Measurements from ENCODE around the gene DDX25.

Gene DDX25

DNA sequence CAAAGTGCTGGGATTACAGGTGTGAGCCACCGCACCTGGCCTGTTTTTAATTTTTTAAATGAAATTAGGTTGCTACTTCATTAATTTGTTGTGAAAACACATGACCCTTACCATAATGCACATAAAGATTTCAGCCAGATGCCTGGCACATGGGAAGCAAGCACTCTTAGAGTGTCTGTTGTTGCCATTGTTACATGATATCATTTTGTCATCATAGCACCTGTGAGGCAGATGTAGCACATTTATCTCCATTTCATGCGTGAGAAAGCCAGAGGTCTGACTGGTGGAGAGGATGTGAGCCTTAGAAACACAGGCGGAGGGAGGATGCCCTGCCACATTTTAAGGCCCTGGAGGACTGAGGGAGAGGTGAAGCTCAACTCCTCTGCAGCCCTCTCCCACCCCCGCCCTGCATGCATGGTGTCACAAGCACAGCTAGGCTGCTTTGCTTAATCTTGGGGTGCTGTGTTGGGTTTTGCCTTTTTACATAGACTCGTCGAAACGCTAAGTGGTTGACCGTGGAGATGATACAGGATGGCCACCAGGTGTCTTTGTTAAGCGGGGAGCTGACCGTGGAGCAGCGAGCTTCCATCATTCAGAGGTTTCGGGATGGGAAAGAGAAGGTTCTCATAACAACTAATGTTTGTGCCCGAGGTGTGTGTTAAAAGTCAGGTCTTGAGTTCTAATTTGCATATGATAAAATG lies 14.0 kb downstream of the DDX25 start:
- H3K4me2 ChIP-seq (ENCODE audit: low read length): no peak overlapping the region
- TF ChIP-seq CTCF (IDR thresholded peaks at IDR 0.05; ENCODE audit: low read depth, low read length, poor library complexity, severe bottlenecking): no peak
- no peak for TF ChIP-seq EZH2phosphoT487 (IDR thresholded peaks at IDR 0.05; ENCODE audit: borderline replicate concordance, low read length)

GRCh38 chr11:125921042-125921441 lies 16.7 kb downstream of the DDX25 start:
- Histone ChIP-seq H3K36me3 (ENCODE audit: control insufficient read depth, low read length) (no peaks in the 10 kb centered on the region), H3K4me3 (ENCODE audit: low read length) (no peak overlapping the region), H3K4me2 (ENCODE audit: low read length) (no peak overlapping the region), H3K27me3 (ENCODE audit: control insufficient read depth, low read length) (peaks cover 31% of the 10 kb centered on the region), H3K79me2 (ENCODE audit: control insufficient read depth, low read length) (no peaks in the 10 kb centered on the region), H3K27ac (ENCODE audit: low read depth, low read length) (no peak overlapping the region), H3K4me1 (ENCODE audit: control insufficient read depth, low read length) (no peaks in the 10 kb centered on the region), H3K9me3 (ENCODE audit: control insufficient read depth, insufficient read depth, low read length) (no peaks in the 10 kb centered on the region), H4K20me1 (ENCODE audit: control insufficient read depth, insufficient read depth, low read depth, low read length) (no peaks in the 10 kb centered on the region), H3F3A (ENCODE audit: control insufficient read depth, insufficient read depth) (no peaks in the 10 kb centered on the region), H3K9me2 (replicated peaks; ENCODE audit: control insufficient read depth, low read length) (no peaks in the 10 kb centered on the region)
- TF ChIP-seq CTCF (IDR thresholded peaks at IDR 0.05; ENCODE audit: low read depth, low read length, poor library complexity, severe bottlenecking) (no peak), EZH2phosphoT487 (IDR thresholded peaks at IDR 0.05; ENCODE audit: borderline replicate concordance, low read length) (no peak)

More for the DNA sequence above, 14.0 kb downstream of the DDX25 start:
- no peaks in the 10 kb centered on the region for H3F3A ChIP-seq (ENCODE audit: control insufficient read depth, insufficient read depth)
- no peaks in the 10 kb centered on the region for H3K9me3 ChIP-seq (ENCODE audit: control insufficient read depth, insufficient read depth, low read length)
- no peak overlapping the region for H3K27ac ChIP-seq (ENCODE audit: low read depth, low read length)
- H3K79me2 ChIP-seq (ENCODE audit: control insufficient read depth, low read length): no peaks in the 10 kb centered on the region
- no peaks in the 10 kb centered on the region for H4K20me1 ChIP-seq (ENCODE audit: control insufficient read depth, insufficient read depth, low read depth, low read length)
- H3K36me3 ChIP-seq (ENCODE audit: control insufficient read depth, low read length): no peaks in the 10 kb centered on the region
- peaks cover 28% of the 10 kb centered on the region for H3K27me3 ChIP-seq (ENCODE audit: control insufficient read depth, low read length)
- H3K9me2 ChIP-seq (replicated peaks; ENCODE audit: control insufficient read depth, low read length): no peaks in the 10 kb centered on the region
- no peak overlapping the region for H3K4me3 ChIP-seq (ENCODE audit: low read length)
- H3K4me1 ChIP-seq (ENCODE audit: control insufficient read depth, low read length): no peaks in the 10 kb centered on the region

DNA sequence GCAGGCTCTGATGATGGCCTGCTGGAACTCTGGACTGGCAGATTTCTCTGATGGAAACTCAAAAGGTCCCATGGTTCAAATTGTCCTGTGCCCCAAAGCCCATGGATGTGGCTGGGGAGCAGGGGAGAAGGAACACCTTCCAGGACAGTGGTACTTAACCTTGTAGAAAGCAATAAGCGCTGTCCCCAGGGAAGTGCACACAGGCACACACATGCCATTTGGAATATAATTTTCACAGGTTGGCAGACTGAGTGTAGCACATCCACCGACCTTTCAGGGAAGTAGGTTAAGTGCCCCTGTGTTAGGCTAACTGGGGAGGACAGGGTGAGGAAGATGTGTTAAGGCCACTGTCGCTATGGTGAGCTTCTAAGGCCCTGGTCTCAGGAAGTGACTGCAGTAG lies 17.8 kb downstream of the DDX25 start:
- no peaks in the 10 kb centered on the region for H3K4me1 ChIP-seq (ENCODE audit: control insufficient read depth, low read length)
- H3K27ac ChIP-seq (ENCODE audit: low read depth, low read length): no peak overlapping the region
- H3K27me3 ChIP-seq (ENCODE audit: control insufficient read depth, low read length): peaks cover 27% of the 10 kb centered on the region
- no peaks in the 10 kb centered on the region for H4K20me1 ChIP-seq (ENCODE audit: control insufficient read depth, insufficient read depth, low read depth, low read length)
- H3K79me2 ChIP-seq (ENCODE audit: control insufficient read depth, low read length): no peaks in the 10 kb centered on the region
- no peaks in the 10 kb centered on the region for H3K9me3 ChIP-seq (ENCODE audit: control insufficient read depth, insufficient read depth, low read length)
- no peak for TF ChIP-seq CTCF (IDR thresholded peaks at IDR 0.05; ENCODE audit: low read depth, low read length, poor library complexity, severe bottlenecking)
- no peak overlapping the region for H3K4me2 ChIP-seq (ENCODE audit: low read length)
- H3F3A ChIP-seq (ENCODE audit: control insufficient read depth, insufficient read depth): no peaks in the 10 kb centered on the region
- H3K36me3 ChIP-seq (ENCODE audit: control insufficient read depth, low read length): no peaks in the 10 kb centered on the region
- H3K4me3 ChIP-seq (ENCODE audit: low read length): no peak overlapping the region
- H3K9me2 ChIP-seq (replicated peaks; ENCODE audit: control insufficient read depth, low read length): no peaks in the 10 kb centered on the region
